Osteoblast (primary cell): Measurements from ENCODE around the gene PLEKHG7. TPM values are rescaled to one million over a fixed set of nuclear protein-coding genes. Genes with fewer than 3 reads are reported as not detected.

ENCODE experiments used
- DNase-seq: peaks from one replicate; pipeline ENCODE4 v3.0.0; 2011; ENCODE audit warnings: low spot score, mixed read lengths; ENCODE audit not compliant: insufficient read length; ENCODE audit errors: missing footprints
- H2AFZ ChIP-seq: 2 replicates; pipeline ENCODE4 v1.6.0; 2011; ENCODE audit warnings: mild to moderate bottlenecking, low read length
- H3K27ac ChIP-seq: 2 replicates; pipeline ENCODE4 v1.5.1; 2011; ENCODE audit warnings: mild to moderate bottlenecking, low read depth, low read length, moderate library complexity
- H3K27me3 ChIP-seq: 2 replicates; pipeline ENCODE4 v1.6.0; 2012; ENCODE audit warnings: mild to moderate bottlenecking, control low read depth, inconsistent platforms, low read length, moderate library complexity; ENCODE audit not compliant: insufficient read depth
- H3K36me3 ChIP-seq: 2 replicates; pipeline ENCODE4 v1.5.1; 2011; ENCODE audit warnings: mild to moderate bottlenecking, low read length, control low read depth, moderate library complexity; ENCODE audit not compliant: insufficient read depth
- H3K4me1 ChIP-seq: 2 replicates; pipeline ENCODE4 v1.5.1; 2011; ENCODE audit warnings: mild to moderate bottlenecking, low read length, control low read depth, moderate library complexity; ENCODE audit not compliant: insufficient read depth
- H3K4me2 ChIP-seq: 2 replicates; pipeline ENCODE4 v1.6.0; 2011; ENCODE audit warnings: mild to moderate bottlenecking, low read length; ENCODE audit not compliant: insufficient read depth
- H3K4me3 ChIP-seq: fragments of 200-600 bp; sonication (generic); 3 replicates; pipeline ENCODE4 v1.5.1; 2012; ENCODE audit warnings: mild to moderate bottlenecking, low read length, inconsistent platforms; ENCODE audit not compliant: insufficient read depth
- H3K79me2 ChIP-seq: 2 replicates; pipeline ENCODE4 v1.6.0; 2012; ENCODE audit warnings: mild to moderate bottlenecking, low read length, control low read depth, inconsistent platforms; ENCODE audit not compliant: insufficient read depth
- H3K9me3 ChIP-seq: 2 replicates; pipeline ENCODE4 v1.5.1; 2011; ENCODE audit warnings: low read depth, low read length, control low read depth
- H4K20me1 ChIP-seq: 2 replicates; pipeline ENCODE4 v1.6.0; 2012; ENCODE audit warnings: mild to moderate bottlenecking, low read length, control low read depth; ENCODE audit not compliant: insufficient read depth
- CTCF ChIP-seq: IDR thresholded peaks from 2 replicates; pipeline ENCODE4 v1.5.1; 2011; ENCODE audit warnings: mild to moderate bottlenecking, low read depth, low read length, moderate library complexity; ENCODE audit errors: extremely low read depth
- total RNA-seq: library from RNA; depleted of rRNA; stranded (reverse); fragments of >200 nt; gene quantifications from 2 replicates; pipeline ENCODE4 v1.2.3, GENCODE V29; 2012

The PLEKHG7 gene
- total RNA-seq, 1 donor, result not detected

DNA sequence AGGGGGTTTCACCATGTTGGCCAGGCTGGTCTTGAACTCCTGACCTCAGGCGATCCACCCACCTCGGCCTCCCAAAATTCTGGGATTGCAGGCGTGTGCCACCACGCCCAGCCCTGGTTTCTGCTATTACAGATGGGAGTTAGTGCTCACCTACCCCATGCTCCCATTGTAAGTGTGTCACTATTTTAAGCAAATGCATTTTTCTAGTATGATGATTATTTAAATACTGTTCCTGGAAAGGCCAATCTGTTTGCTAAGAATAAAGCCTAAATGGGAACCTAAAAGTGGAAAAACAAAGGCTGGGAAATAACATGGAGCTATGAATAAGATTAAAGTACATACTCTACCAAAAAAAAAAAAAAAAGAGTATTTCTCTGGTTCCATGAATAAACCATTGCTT is 45.0 kb upstream of the PLEKHG7 start:
- Histone ChIP-seq H3K79me2 (no peaks in the 10 kb centered on the region), H2AFZ (no peak overlapping the region), H3K4me2 (no peak overlapping the region), H4K20me1 (no peaks in the 10 kb centered on the region), H3K27me3 (no peaks in the 10 kb centered on the region), H3K27ac (no peak overlapping the region), H3K4me3 (no peak overlapping the region), H3K36me3 (no peaks in the 10 kb centered on the region), H3K4me1 (peaks cover 15% of the 10 kb centered on the region), H3K9me3 (no peaks in the 10 kb centered on the region)
- TF ChIP-seq CTCF, result no peak
- DNase-seq, result no peak

DNA sequence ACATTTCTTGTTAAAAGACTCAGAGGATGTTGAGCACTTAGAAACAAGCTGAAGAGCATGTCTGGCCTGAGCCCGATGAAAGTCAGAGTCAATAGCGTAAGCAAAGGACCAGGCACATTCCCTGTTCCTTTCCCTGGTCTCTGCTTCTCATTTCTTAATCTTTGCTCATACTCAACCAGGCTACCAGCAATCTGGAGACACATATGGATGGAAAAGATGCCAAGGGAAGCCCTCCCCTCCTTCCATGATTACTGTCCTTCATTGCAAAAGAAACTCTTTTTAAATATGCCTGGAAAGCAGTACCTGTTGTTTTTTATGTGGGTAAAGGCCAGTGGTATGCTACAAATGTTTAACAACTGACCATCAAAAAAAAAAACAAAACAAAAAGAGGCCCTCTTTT is 44.2 kb upstream of the PLEKHG7 start:
- H3K4me2 ChIP-seq, result no peak overlapping the region
- peaks cover 15% of the 10 kb centered on the region for H3K4me1 ChIP-seq
- TF ChIP-seq CTCF, result no peak
- H4K20me1 ChIP-seq, result no peaks in the 10 kb centered on the region
- H3K36me3 ChIP-seq, result no peaks in the 10 kb centered on the region
- no peak for DNase-seq
- H3K4me3 ChIP-seq, result no peak overlapping the region
- H3K27ac ChIP-seq, result no peak overlapping the region
- H2AFZ ChIP-seq, result no peak overlapping the region
- H3K9me3 ChIP-seq, result no peaks in the 10 kb centered on the region
- H3K27me3 ChIP-seq, result no peaks in the 10 kb centered on the region
- H3K79me2 ChIP-seq, result no peaks in the 10 kb centered on the region

GRCh38 chr12:92661269-92661668 is 41.5 kb upstream of the PLEKHG7 start:
- Histone ChIP-seq H3K27me3 (no peaks in the 10 kb centered on the region), H4K20me1 (no peaks in the 10 kb centered on the region), H2AFZ (no peak overlapping the region), H3K4me3 (no peak overlapping the region), H3K9me3 (no peaks in the 10 kb centered on the region), H3K79me2 (no peaks in the 10 kb centered on the region), H3K4me1 (no peaks in the 10 kb centered on the region), H3K36me3 (no peaks in the 10 kb centered on the region), H3K27ac (no peak overlapping the region), H3K4me2 (no peak overlapping the region)
- TF ChIP-seq CTCF, result no peak
- no peak for DNase-seq

DNA sequence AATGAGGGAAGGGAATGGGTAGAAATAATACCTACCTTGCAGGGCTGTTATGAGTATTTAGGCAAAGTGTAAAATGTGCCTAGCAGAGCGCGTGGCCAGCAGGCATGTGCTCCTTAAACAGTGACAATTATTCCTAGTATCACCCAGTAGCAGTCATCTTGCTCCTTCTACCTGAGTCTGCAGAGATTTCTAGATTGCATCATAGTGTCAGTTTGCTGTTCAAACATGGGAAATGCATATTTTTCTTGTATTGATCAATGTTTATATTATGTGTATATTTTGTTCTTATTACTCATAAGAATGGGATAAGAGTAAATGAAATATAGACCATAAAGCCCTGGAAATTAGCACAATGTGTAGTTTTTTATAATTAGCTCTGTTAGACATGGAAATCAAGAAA is 37.3 kb upstream of the PLEKHG7 start:
- Histone ChIP-seq H4K20me1 (no peaks in the 10 kb centered on the region), H3K79me2 (no peaks in the 10 kb centered on the region), H3K4me2 (no peak overlapping the region), H3K27ac (no peak overlapping the region), H2AFZ (no peak overlapping the region), H3K9me3 (no peaks in the 10 kb centered on the region), H3K36me3 (no peaks in the 10 kb centered on the region), H3K4me1 (no peaks in the 10 kb centered on the region), H3K27me3 (peaks cover 11% of the 10 kb centered on the region), H3K4me3 (no peak overlapping the region)
- no peak for TF ChIP-seq CTCF
- no peak for DNase-seq
